SK-N-SH treated with all-trans-retinoic acid at 6 μM for 48 hours (cell line): Measurements from ENCODE around the gene NCAN.

Experiments used
- ATAC-seq: fragments of 200-7000 bp; cut with Tn5 transposase; 3 replicates; pipeline ENCODE4 v1.9.1; 2020; ENCODE audit warnings: mild to moderate bottlenecking, moderate library complexity
- ARNTL ChIP-seq: fragments of 450-650 bp; formaldehyde crosslinking; IDR thresholded peaks from 2 replicates; pipeline ENCODE4 v1.5.0; 2020; ENCODE audit warnings: low read depth, mild to moderate bottlenecking, moderate library complexity, borderline replicate concordance
- BACH2 ChIP-seq: fragments of 250-450 bp; sonication (Bioruptor Pico); IDR thresholded peaks from 2 replicates; pipeline ENCODE4 v1.9.0; 2021; ENCODE audit warnings: mild to moderate bottlenecking, borderline replicate concordance
- CSDC2 ChIP-seq: fragments of 250-450 bp; sonication (Bioruptor Pico); IDR thresholded peaks from 2 replicates; pipeline ENCODE4 v1.5.0; 2020; ENCODE audit warnings: mild to moderate bottlenecking, moderate library complexity
- CSRNP3 ChIP-seq: fragments of 250-450 bp; sonication (Bioruptor Pico); IDR thresholded peaks from 2 replicates; pipeline ENCODE4 v1.5.1; 2021; ENCODE audit warnings: mild to moderate bottlenecking, moderate library complexity
- ESRRG ChIP-seq: fragments of 250-450 bp; sonication (Bioruptor Pico); IDR thresholded peaks from 2 replicates; pipeline ENCODE4 v1.6.1; 2021; ENCODE audit warnings: mild to moderate bottlenecking
- GLIS3 ChIP-seq: fragments of 250-450 bp; sonication (Bioruptor Pico); IDR thresholded peaks from 2 replicates; pipeline ENCODE4 v1.5.0; 2020; ENCODE audit warnings: mild to moderate bottlenecking, moderate library complexity
- ISL1 ChIP-seq: fragments of 250-450 bp; sonication (Bioruptor Pico); IDR thresholded peaks from 2 replicates; pipeline ENCODE4 v2.1.2; 2022; ENCODE audit warnings: mild to moderate bottlenecking, moderate library complexity
- OSR1 ChIP-seq: fragments of 250-450 bp; sonication (Bioruptor Pico); IDR thresholded peaks from 2 replicates; pipeline ENCODE4 v1.8.0; 2022; ENCODE audit warnings: moderate library complexity, mild to moderate bottlenecking, inconsistent platforms
- PATZ1 ChIP-seq: fragments of 250-450 bp; sonication (Bioruptor Pico); IDR thresholded peaks from 2 replicates; pipeline ENCODE4 v1.8.0; 2020; ENCODE audit warnings: mild to moderate bottlenecking, moderate library complexity, borderline replicate concordance
- POU6F1 ChIP-seq: fragments of 250-450 bp; sonication (Bioruptor Pico); IDR thresholded peaks from 2 replicates; pipeline ENCODE4 v1.8.0; 2021; ENCODE audit warnings: low read depth, mild to moderate bottlenecking, moderate library complexity, borderline replicate concordance
- PPARA ChIP-seq: fragments of 250-450 bp; sonication (Bioruptor Pico); IDR thresholded peaks from 2 replicates; pipeline ENCODE4 v1.5.0; 2020; ENCODE audit warnings: mild to moderate bottlenecking, borderline replicate concordance
- RARB ChIP-seq: fragments of 250-450 bp; sonication (Bioruptor Pico); IDR thresholded peaks from 2 replicates; pipeline ENCODE4 v1.8.0; 2021; ENCODE audit warnings: mild to moderate bottlenecking, moderate library complexity
- SNAI2 ChIP-seq: fragments of 250-450 bp; sonication (Bioruptor Pico); IDR thresholded peaks from 2 replicates; pipeline ENCODE4 v1.5.0; 2020; ENCODE audit warnings: mild to moderate bottlenecking, moderate library complexity
- TCF4 ChIP-seq: fragments of 250-450 bp; sonication (Bioruptor Pico); IDR thresholded peaks from 2 replicates; pipeline ENCODE4 v1.8.0; 2021; ENCODE audit warnings: mild to moderate bottlenecking, moderate library complexity, borderline replicate concordance
- TOX ChIP-seq: fragments of 250-450 bp; sonication (Bioruptor Pico); IDR thresholded peaks from 2 replicates; pipeline ENCODE4 v1.8.0; 2021; ENCODE audit warnings: mild to moderate bottlenecking, moderate library complexity, borderline replicate concordance
- TSHZ2 ChIP-seq: fragments of 250-450 bp; sonication (Bioruptor Pico); IDR thresholded peaks from 2 replicates; pipeline ENCODE4 v1.5.0; 2020; ENCODE audit warnings: mild to moderate bottlenecking, moderate library complexity
- ZC3H10 ChIP-seq: fragments of 250-450 bp; sonication (Bioruptor Pico); IDR thresholded peaks from 2 replicates; pipeline ENCODE4 v1.5.1; 2021; ENCODE audit warnings: mild to moderate bottlenecking, moderate library complexity
- ZFP3 ChIP-seq: fragments of 250-450 bp; sonication (Bioruptor Pico); IDR thresholded peaks from 2 replicates; pipeline ENCODE4 v1.5.0; 2020; ENCODE audit warnings: mild to moderate bottlenecking, moderate library complexity
- ZFP30 ChIP-seq: fragments of 450-650 bp; formaldehyde crosslinking; IDR thresholded peaks from 2 replicates; pipeline ENCODE4 v1.5.0; 2022; ENCODE audit warnings: mild to moderate bottlenecking, moderate library complexity
- ZNF565 ChIP-seq: fragments of 450-650 bp; formaldehyde crosslinking; conservative IDR thresholded peaks from 2 replicates; pipeline ENCODE4 v1.5.0; 2020; ENCODE audit warnings: low read depth, mild to moderate bottlenecking, moderate library complexity
- ZNF70 ChIP-seq: fragments of 450-650 bp; formaldehyde crosslinking; IDR thresholded peaks from 2 replicates; pipeline ENCODE4 v1.5.0; 2020; ENCODE audit warnings: mild to moderate bottlenecking, moderate library complexity
- ZNF8 ChIP-seq: fragments of 450-650 bp; formaldehyde crosslinking; IDR thresholded peaks from 2 replicates; pipeline ENCODE4 v1.5.0; 2020; ENCODE audit warnings: mild to moderate bottlenecking, moderate library complexity

NCAN gene

GRCh38 chr19:19240476-19240875 lies 28.7 kb downstream of the NCAN start:
- no peak for TF ChIP-seq PATZ1 (CRISPR knock-in tag)
- TF ChIP-seq ZFP30 (CRISPR knock-in tag), result no peak
- TF ChIP-seq SNAI2, result no peak
- TF ChIP-seq ZNF8, result no peak
- no peak for TF ChIP-seq POU6F1 (CRISPR knock-in tag)
- no peak for TF ChIP-seq ZFP3 (CRISPR knock-in tag)
- TF ChIP-seq ARNTL (CRISPR knock-in tag), result no peak
- TF ChIP-seq TOX (CRISPR knock-in tag), result no peak
- no peak for TF ChIP-seq TSHZ2
- no peak for TF ChIP-seq ZNF70 (CRISPR knock-in tag)
- TF ChIP-seq ZNF565 (CRISPR knock-in tag), result no peak
- TF ChIP-seq ISL1 (CRISPR knock-in tag), result no peak
- TF ChIP-seq CSDC2 (CRISPR knock-in tag), result no peak
- TF ChIP-seq PPARA (CRISPR knock-in tag), result no peak
- no peak for TF ChIP-seq CSRNP3
- TF ChIP-seq ZC3H10, result no peak
- no peak for TF ChIP-seq TCF4 (CRISPR knock-in tag)
- TF ChIP-seq RARB, result no peak
- TF ChIP-seq ESRRG, result no peak
- ATAC-seq, result no peak

- no peak for ATAC-seq
- TF ChIP-seq BACH2 (CRISPR knock-in tag), result no peak
- TF ChIP-seq RARB, result no peak
- TF ChIP-seq ZNF70 (CRISPR knock-in tag), result no peak
- TF ChIP-seq ZNF565 (CRISPR knock-in tag), result no peak
- TF ChIP-seq ZNF8, result no peak
- TF ChIP-seq OSR1, result no peak
- TF ChIP-seq ZFP3 (CRISPR knock-in tag), result no peak
- TF ChIP-seq TCF4 (CRISPR knock-in tag), result no peak
- TF ChIP-seq POU6F1 (CRISPR knock-in tag), result no peak
- TF ChIP-seq CSRNP3, result no peak
- no peak for TF ChIP-seq TOX (CRISPR knock-in tag)
- TF ChIP-seq PATZ1 (CRISPR knock-in tag), result no peak
- TF ChIP-seq TSHZ2, result no peak
- no peak for TF ChIP-seq ESRRG
- no peak for TF ChIP-seq ISL1 (CRISPR knock-in tag)
- no peak for TF ChIP-seq GLIS3 (CRISPR knock-in tag)
Observed at GRCh38 chr19:19250196-19250801, 38.5 kb downstream of the NCAN start.
